GM12892 (cell line): ENCODE measurements around the gene LATS2.

Experiments used
- POLR2AphosphoS5 ChIP-seq: IDR thresholded peaks from 2 replicates; pipeline ENCODE4 v1.6.1; 2011; ENCODE audit warnings: low read depth, low read length, control low read depth
- TAF1 ChIP-seq: IDR thresholded peaks from 2 replicates; pipeline ENCODE4 v1.6.1; 2011; ENCODE audit warnings: low read depth, mild to moderate bottlenecking, control low read depth, low read length, borderline replicate concordance

DNA sequence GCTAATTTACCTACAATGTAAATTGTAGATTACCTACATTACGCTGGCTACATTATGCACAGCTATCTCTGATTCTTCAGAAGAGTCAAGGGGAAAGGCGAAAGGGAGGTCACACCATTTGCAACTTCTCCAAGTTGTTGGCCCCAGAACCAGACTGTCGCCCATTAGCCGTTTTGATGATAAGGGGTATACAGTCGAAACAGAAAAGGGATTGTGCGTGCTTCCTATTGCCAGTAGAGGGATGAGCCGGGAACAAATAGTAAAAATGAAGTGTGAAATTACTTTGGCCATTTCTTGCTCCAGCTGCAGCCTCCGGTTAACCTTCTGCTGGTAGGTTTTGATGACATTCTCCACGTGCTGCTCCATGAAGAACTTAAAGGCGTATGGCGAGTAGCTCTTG, 73.8 kb downstream of the LATS2 start:
- TF ChIP-seq TAF1 = no peak
- no peak for TF ChIP-seq POLR2AphosphoS5
